HL-60/S4 treated with phorbol 12-myristate 13-acetate at 8.2 ng/mL for 4 days and 3 days (cell line): ENCODE measurements around the gene PBXIP1.

Experiments used
- in situ Hi-C: fragments of 300-500 bp; cut with MboI; formaldehyde crosslinking; loops from 2 replicates; pipeline ENCODE4 v1.15.0; 2022; ENCODE audit warnings: low sequenced_read_pairs

Gene PBXIP1, protein sequence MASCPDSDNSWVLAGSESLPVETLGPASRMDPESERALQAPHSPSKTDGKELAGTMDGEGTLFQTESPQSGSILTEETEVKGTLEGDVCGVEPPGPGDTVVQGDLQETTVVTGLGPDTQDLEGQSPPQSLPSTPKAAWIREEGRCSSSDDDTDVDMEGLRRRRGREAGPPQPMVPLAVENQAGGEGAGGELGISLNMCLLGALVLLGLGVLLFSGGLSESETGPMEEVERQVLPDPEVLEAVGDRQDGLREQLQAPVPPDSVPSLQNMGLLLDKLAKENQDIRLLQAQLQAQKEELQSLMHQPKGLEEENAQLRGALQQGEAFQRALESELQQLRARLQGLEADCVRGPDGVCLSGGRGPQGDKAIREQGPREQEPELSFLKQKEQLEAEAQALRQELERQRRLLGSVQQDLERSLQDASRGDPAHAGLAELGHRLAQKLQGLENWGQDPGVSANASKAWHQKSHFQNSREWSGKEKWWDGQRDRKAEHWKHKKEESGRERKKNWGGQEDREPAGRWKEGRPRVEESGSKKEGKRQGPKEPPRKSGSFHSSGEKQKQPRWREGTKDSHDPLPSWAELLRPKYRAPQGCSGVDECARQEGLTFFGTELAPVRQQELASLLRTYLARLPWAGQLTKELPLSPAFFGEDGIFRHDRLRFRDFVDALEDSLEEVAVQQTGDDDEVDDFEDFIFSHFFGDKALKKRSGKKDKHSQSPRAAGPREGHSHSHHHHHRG

DNA sequence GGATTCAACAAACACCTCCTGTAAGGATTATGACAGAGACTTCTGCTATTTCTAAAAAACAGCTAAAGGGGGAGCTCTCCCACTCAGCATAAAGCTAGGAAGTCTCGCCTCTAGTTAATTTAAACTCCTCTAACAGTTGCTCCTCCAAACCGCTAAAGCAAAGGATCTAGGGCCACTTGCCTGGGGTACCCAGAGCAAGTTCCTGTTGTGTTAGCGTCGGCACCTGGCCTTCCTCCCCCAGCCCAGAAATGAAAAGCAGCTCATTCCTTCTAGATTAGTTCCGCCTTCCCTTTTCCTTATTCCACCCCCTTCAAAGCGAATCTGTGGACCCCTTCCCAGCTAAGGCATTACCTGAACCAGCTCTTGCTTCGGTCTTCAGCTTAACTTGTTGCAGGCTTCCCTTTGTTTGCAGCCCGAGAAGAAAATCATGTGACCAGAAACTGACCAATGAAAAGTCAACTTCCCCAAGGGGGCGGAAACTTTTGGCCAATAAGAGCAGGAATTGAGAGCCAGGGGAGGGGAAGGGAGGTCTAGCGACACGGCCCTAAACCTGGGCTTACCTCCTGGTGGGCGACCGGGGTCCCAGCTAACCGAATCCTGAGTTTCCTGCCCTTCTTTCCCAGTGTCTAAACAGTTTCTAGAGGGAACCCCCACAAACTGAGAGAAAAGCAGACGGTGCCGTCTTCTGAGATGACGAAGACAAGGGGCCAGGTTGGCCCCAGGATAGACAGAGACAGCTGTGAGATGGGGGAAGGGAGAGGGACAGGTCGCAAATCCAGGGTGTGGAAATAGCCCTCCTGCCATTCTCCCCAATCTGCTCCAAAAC, at the start of gene PBXIP1:
Gene PBXIP1, minus strand, starts transcription at position 382 of the 826 bp plus-strand sequence. CDS start 2,378 bp downstream, outside the sequence.
- in situ Hi-C loops: no loop called here

DNA sequence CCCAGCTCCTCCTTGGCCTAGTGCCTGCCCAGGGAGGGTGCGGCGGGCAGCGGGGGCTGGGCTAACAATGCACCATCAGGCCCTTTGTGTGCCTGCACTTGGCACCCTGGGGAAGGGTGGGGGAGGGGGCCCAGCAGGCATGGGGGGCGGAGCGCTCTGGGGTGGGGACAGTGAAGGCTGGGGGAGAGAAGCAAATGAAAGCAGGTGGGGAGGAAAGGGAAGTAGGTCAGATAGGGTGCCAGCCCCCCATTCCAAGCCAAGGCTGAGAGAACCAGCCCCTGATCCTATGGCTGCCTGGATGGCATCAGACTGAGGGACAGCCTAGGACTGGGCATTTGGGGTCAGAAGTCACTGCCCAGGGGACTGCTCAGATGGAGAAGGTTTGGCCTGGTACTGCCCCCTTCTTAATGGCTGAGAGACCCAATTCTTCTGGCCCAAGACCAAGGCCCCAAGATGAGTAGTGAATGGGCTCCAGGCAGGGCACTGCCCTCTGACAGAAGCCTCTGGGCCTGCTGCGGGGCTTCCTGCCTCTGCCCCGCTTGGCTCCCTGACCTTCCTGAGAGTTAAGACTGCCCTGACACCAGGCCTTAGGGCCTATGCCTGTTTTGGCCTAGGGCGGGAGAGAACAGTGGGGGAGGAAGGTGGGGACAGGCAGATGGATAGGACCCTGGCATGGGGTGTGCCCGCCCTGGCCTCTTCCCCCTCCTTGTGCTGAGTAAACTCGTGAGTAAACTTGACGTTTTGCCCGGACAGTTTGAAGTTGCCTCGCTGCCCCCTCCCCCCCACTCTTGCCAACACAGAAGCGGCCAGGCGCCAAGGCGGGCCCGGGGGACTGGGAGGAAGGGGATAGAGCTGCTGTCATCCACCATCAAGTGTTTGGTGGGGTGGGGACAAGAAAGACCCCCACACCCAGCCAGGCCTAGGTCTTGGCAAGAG, 49.4 kb upstream of the PBXIP1 start:
- in situ Hi-C loops: no loop called here

DNA sequence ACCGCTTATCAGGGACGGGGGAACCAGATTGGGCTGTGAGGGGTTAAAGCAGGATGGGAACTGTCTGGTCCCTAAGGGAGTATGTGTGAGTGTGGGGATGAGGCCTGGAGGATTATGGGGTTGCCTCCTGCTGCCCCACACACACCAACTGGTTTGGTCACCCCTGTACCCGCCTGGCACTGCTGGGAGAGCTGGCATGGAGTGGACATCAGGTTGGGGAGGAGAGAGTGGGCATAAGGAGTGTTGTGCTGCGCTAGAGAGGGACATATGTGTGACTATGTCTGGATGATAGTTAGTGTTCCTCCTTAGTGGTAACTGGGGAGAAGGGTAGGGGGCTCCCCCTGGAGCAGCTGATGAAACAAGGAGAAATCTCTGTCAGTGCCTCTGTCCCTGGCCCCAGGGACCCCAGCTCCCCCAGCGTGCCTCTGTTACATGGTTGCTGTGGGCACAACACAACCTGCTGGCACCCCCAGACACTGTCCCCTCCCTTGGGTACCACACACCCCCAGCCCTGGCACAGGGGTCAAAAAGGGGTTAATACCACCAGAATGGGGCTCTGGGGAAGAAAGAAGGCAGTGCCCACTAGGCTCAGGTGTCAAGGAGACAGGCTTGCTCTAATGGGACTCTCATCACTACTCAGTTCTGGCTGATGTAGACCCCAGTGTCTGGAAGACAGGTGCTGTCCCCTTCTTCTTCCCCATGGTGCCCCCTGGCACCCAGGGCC, 48.6 kb upstream of the PBXIP1 start:
- in situ Hi-C loops: no loop called here

DNA sequence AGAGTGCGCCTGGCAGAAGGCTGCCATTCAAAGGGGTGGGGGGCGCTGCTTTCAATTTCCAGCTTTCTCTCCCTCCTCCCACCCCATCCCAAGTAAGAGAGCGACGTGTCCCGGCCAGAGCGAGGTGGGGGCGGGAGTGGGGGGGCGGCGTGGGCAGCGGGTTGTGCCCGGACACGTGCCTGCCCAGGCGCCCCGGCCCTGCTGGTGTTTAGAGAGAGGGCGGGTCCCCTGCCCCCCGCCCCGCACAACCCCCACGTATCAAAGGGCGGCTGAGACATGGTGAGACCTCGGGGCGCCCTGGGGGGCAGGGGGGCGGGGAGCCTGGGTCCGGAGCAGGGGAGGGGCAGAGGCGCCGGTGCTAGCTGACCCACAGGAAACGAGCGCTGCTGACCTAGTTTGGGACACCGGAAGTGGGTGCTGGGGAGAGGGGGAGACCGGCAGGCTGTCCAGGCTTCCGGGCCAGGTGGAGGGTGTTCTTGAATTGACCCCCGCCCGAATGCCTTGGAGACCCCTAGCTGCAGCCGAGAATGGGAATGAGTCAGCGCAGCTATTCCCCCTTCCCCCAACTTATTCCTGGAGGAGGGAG, 48.0 kb upstream of the PBXIP1 start:
- in situ Hi-C loops: no loop called here

DNA sequence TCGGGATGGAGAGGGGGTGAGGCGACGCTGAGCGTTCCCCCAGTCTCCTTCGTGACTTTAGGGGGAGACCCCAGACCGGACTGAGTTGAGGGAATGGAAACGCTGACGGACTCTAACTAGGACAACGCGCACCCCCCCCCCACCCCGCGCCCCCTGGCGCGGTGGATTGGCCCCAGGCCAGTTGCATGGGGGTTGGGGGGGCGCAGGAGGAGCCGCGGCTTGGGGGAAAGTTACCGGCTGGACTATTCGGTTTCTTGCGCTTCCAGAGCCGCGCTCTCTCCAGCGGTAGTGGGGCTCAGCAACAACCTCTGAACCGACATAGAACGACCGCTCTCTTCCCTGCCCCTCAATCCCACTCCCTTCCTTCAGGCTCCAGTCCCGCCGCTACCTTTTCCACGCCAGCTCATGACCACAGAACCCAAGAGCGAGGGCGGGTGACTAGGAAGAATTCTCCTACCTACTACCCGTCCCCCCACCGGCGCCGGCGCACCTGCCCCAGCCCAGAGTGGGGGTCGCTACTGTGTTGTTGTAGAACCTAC, 47.4 kb upstream of the PBXIP1 start:
- in situ Hi-C loops: no loop called here

DNA sequence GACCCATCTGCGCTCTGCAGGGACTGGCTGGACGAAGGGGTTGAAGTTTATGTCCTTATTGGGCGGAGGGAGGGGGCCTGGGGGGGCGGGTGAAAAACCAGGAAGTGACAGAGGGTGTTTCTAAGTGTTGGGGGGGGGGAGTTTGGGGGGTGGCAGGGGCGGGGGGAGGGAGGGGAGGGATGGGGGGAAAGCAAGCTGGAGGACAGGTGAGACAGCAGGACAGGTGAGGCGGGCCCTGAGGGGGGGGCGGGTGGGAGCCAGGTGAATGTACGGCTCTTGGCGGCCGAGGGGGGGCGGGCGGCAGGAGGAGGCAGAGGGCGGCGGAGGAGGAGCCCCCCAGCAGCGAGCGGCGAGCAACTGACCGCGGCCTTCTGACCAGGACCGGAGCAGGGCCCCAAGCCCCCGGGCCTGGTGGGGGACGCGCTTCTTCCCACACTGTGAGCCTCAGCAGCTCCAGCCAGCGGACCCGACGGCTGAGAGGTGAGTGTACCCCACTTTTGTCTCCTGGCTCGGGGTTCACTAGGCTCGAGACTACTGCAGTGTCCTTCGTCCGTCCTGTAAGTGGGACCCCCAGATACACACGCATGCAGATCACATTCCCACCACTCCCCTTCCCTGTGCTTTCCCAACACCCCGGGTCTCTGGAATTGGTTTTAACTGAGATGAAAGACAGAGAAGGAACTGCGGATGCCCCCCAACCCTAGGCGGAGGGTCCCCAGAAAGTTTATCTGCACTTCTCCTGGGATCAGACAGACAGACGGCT, 46.7 kb upstream of the PBXIP1 start, which contains the start of gene ZBTB7B:
Gene ZBTB7B, plus strand, starts transcription at position 339 of the 763 bp plus-strand sequence. CDS start 11,859 bp downstream, outside the sequence.
- in situ Hi-C loops: no loop called here

DNA sequence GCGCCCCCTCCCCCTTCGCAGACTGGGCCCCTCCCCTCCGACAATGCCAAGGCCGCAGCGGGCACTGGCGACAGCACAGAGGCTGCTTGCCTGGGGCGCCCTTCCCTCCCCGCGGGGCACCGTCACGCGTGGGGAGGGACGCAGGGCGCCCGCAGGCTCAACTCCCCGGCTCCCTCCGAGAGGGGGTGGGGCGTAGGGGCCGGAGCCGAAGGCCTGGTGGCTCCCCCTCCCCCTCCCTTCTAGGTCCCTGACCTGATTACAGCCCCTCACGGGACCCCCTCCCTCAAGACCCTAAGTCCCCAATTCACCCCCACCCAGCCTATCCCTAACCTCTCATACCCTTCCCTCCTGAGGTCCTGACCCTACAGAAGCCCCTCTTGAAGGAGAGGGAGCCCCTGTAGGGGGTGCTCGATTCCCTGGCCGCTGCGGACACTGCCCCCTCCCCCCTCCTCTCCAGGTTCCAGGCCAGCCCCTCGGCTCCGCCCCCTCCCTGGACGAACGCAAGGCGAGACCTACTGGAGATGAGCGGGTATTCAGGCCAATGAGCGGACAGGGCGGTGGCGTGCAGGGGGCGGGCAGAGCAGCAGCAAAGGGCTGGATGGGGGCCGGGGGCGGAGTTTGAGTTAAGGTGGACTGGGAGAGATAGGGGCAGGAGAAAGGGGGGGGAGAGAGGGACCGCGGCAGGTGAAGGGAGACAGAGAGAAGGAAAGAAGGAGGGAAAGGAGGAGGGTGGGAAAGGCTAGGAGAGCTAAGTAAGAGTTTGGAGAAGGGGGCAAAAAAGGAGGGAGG, 46.0 kb upstream of the PBXIP1 start:
- in situ Hi-C loops: no loop called here

DNA sequence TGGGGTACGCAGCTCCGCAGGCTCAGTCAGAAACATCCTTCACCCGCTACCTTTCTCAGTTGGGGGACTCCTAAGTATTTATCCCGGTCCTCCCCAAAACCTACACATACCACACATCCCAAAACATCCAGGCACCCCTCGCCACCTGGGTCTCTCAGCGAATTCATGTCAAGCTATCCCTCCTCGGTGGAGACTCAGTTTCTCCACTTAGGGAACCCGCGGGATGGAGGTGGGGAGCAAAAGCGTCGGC, 45.5 kb upstream of the PBXIP1 start:
- in situ Hi-C loops: no loop called here

DNA sequence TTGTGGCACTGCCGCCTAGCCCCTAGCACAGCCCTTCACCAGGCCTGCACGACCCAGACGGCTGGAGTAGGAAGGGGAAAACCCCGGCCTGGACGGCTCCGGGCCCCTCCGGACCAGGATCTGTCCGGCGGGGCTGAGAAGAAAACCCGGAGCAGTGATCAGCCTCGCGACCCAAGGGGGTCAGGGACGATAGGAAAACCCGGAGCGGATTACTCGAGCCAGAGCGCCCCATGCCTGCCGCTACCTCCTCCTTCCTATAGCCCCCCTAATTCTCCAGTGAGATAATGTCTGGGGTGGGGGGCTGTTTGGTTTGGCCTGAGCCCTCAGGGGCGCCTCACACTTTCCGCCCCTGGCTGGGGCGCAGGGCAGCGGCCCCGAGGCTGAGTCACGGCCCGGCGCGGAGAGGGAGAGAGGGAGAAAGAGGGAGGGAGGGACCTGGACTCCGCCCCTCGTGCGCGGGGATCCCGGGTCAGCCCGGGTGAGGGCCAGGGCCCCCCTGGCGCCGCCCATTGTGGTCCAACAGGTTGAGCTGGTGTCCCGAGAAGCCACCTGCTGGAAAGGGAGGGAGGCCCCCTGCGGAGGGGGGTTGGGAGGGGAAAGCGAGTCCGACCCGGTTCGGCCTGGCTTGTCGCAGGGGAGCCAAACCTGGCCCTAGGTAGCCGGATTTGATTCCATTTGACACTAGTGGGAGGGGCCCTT, 45.0 kb upstream of the PBXIP1 start:
- in situ Hi-C loops: no loop called here

DNA sequence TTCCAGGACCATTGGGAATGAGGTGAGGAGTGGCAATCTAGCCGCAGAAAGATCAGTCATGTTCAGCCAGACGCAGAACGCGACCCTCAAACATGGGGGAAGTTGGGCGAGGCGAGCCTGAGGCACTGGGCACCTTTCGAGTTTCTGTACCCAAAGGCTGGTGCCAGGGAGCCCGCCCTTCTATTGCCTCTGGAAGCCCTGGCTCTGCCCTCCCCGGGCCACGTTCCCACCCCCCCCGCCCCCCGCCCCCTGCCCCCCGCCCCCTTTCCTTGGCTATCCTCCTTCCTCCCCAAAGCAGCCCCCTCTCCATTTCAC, 44.5 kb upstream of the PBXIP1 start:
- in situ Hi-C loops: no loop called here

DNA sequence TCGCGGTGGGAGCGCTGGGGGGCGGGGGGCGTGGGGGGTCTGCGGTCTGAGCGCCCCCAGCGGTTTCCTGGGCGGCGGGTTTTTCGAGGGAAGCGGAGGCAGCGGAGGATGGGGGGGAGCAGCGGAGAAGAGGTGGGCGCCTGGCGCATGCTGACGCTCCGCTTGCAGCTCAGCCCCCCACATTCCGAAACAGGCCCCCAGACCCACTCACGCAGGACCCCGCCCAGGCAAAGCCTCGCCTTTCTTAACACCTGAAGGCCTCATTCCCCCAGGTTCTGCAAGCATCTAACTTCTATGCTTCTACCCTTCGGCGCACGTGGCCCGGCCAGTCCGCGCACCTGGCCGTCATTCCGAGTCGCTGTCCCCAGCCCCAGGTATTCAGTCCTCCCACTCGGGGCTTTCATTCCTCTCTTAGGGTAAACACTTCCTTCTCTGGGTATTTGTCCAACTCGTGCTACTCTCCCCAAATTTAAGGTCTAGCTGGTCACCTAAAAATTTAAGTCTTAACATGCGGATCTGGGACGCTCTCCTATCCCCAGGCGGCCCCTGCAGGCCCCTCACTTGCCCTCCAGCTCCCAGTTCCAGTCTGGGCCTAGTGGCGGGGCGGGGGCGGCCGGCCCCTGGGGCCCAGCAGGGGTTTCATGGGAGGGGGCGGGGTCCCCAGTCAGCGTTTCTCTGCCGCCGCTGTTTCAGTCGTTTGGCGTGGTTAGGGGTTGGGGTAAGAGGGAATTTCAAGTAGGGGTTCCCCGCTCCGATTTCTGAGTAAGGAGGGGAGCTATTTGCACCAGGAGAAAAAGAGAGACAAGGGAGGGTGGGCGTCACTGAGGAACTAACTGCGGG, 43.9 kb upstream of the PBXIP1 start:
- in situ Hi-C loops: no loop called here

DNA sequence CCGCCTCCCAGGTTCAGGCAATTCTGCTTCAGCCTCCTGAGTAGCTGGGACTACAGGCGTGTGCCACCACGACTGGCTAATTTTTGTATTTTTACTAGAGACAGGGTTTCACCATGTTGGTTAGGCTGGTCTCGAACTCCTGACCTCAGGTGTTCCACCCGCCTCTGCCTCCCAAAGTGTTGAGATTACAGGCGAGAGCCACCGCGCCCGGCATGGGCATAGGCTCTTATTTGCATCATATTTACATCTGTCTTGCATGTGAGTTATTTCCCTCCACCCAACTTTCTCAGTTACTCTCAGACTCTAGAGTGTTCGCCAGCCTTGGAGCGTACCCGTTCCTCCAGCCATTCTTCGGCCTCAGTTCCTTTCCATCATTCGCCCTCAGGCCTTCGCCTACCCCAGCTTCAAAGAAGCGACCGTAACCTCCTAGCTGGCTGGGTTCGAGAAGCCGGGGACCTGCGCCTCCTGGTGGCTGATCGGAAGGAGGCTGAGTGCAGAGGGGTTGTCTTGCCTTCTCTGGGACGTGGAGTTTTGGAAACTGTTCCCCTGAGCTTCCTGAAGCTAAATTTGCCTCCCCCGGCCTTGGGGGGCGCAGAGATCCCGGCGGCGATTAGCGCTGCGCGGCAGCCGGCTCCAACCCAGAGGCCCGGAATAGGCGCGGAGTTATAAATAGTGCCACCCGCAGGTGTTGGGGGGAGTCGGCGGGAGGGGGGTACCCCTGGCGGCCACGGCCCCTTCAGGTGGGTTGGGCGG, 43.1 kb upstream of the PBXIP1 start:
- in situ Hi-C loops: no loop called here

DNA sequence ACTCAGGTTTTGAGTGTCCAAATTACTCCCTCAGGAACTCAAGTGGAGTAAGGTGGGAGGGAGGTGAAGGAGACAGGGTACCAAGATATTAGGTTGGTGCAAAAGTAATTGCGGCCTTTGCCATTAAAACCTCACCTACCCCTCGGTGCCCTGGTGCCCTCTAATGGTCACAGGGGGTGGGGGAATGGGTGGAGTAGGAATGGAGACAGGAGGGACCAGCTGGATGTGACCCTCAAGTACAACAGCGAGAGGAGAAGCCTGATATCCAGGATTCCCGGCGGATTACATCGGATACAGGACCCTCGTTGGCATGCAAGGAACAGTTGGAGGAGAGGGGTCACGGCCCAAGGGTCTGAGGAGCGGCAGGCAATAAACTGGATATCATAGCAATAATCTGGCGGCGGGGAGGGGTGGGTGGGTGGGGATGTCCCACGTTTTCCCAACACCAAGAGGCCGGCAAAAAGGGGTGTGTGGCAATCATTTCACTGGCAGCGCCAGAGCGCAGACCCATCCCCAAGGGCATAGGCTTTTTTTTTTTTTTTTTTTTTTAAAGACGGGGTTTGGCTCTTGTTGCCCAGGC, 42.4 kb upstream of the PBXIP1 start:
- in situ Hi-C loops: no loop called here

DNA sequence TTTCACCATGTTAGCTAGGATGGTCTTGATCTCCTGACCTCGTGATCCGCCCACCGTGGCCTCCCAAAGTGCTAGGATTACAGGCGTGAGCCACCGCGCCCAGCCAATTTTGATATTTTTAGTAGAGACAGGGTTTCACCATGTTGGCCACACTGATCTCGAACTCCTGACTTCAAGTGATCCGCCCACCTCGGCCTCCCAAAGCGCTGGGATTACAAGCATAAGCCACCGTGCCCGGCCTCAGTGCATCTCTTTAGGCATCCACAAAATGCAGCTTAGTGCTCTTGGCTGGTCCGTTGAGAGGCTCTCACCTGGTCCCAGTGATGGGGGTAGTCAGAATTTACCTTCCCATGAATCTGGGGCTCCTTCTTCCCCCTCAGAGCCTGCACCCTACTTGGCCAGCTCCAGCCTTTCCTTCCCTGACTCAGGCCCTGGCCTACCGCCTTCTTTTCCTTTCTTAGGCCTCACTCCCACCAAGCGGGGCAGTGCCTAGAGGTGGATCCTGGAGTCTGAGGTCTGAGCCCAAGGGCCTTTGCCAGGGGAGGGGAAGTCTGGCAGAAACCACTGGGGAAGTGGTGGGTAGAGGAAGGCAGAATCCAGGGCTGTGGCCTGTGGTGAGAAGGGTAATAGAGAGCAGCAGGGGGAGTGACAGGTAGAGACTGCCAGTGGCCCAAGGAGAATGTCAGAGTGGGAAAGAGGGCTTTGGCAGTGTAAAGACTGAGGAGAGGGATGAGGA, 41.2 kb upstream of the PBXIP1 start:
- in situ Hi-C loops: no loop called here
